NT2/D1 (cell line): ENCODE data around the gene IL4R.

Experiments
- DNase-seq: peaks from one replicate; pipeline ENCODE4 v3.0.0-alpha.2; 2011; ENCODE audit warnings: low read depth, low spot score
- H3K27me3 ChIP-seq: 2 replicates; pipeline ENCODE4 v1.6.0; 2011; ENCODE audit warnings: mild to moderate bottlenecking; ENCODE audit not compliant: insufficient read length, insufficient read depth
- H3K36me3 ChIP-seq: 2 replicates; pipeline ENCODE4 v1.6.1; 2011; ENCODE audit warnings: mild to moderate bottlenecking, low read length, mixed read lengths; ENCODE audit not compliant: insufficient read depth, insufficient read length
- H3K4me1 ChIP-seq: 2 replicates; pipeline ENCODE4 v1.5.1; 2011; ENCODE audit not compliant: insufficient read depth, insufficient read length
- H3K4me3 ChIP-seq: 2 replicates; pipeline ENCODE4 v1.5.1; 2011; ENCODE audit warnings: low read depth; ENCODE audit not compliant: insufficient read length
- H3K9ac ChIP-seq: 2 replicates; pipeline ENCODE4 v1.6.0; 2011; ENCODE audit warnings: low read depth; ENCODE audit not compliant: insufficient read length
- H3K9me3 ChIP-seq: 2 replicates; pipeline ENCODE4 v1.5.1; 2011; ENCODE audit warnings: mild to moderate bottlenecking, low read length; ENCODE audit not compliant: insufficient read depth
- SUZ12 ChIP-seq: IDR thresholded peaks from 2 replicates; pipeline ENCODE4 v1.6.1; 2011; ENCODE audit not compliant: insufficient read length, insufficient read depth; ENCODE audit errors: extremely low read depth
- YY1 ChIP-seq: IDR thresholded peaks from 2 replicates; pipeline ENCODE4 v1.6.1; 2011; ENCODE audit not compliant: insufficient read length, insufficient read depth
- ZNF274 ChIP-seq: IDR thresholded peaks from 2 replicates; pipeline ENCODE4 v1.6.1; 2011; ENCODE audit warnings: mild to moderate bottlenecking, low read depth, low read length

The IL4R gene

DNA sequence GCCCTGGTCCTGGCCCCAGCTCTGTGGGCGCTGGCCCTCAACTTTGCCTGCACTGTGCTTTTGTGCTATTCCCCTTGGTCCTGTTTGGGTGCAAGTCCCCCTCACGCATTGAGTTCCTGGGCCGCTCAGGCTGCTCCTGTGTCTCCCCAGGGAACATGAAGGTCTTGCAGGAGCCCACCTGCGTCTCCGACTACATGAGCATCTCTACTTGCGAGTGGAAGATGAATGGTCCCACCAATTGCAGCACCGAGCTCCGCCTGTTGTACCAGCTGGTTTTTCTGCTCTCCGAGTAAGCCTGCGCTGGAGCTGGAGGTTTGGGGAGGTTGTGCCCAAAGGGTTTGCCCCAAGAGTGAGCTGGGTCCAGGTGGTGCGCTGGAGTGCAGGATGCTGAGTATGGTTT lies 28.2 kb downstream of the IL4R start:
- Histone ChIP-seq H3K27me3 (no peaks in the 10 kb centered on the region), H3K4me1 (peaks cover 2% of the 10 kb centered on the region), H3K36me3 (peaks cover 62% of the 10 kb centered on the region), H3K9me3 (no peaks in the 10 kb centered on the region), H3K4me3 (no peak overlapping the region), H3K9ac (no peak overlapping the region)
- no peak for TF ChIP-seq YY1
- TF ChIP-seq SUZ12 = no peak
- TF ChIP-seq ZNF274 = no peak
- no peak for DNase-seq

DNA sequence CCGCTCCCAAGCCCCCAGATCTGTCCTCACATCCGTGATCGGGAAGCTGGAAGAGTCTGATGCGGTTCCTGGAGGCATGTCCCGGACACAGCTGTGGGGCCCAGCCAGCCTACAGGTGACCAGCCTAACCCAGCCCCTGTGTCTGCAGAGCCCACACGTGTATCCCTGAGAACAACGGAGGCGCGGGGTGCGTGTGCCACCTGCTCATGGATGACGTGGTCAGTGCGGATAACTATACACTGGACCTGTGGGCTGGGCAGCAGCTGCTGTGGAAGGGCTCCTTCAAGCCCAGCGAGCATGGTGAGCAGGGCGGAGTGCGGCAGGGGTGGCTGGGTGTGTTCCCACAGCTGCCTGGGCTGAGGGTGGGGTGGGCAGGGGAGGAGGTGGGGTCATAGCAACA lies 30.9 kb downstream of the IL4R start:
- TF ChIP-seq YY1 (no peak), ZNF274 (no peak), SUZ12 (no peak)
- Histone ChIP-seq H3K4me3 (no peak overlapping the region), H3K9ac (no peak overlapping the region), H3K36me3 (peaks cover 75% of the 10 kb centered on the region), H3K4me1 (peaks cover 2% of the 10 kb centered on the region), H3K9me3 (no peaks in the 10 kb centered on the region), H3K27me3 (no peaks in the 10 kb centered on the region)
- no peak for DNase-seq

- peaks cover under 1% of the 10 kb centered on the region for H3K4me1 ChIP-seq
- TF ChIP-seq YY1 (no peak), SUZ12 (no peak), ZNF274 (no peak)
- H3K9me3 ChIP-seq = no peaks in the 10 kb centered on the region
- no peak overlapping the region for H3K9ac ChIP-seq
- H3K4me3 ChIP-seq = no peak overlapping the region
- peaks cover 72% of the 10 kb centered on the region for H3K36me3 ChIP-seq
- H3K27me3 ChIP-seq = no peaks in the 10 kb centered on the region
- DNase-seq = no peak
These were observed 31.4 kb downstream of the IL4R start for GRCh38 chr16:27345201-27345600.

DNA sequence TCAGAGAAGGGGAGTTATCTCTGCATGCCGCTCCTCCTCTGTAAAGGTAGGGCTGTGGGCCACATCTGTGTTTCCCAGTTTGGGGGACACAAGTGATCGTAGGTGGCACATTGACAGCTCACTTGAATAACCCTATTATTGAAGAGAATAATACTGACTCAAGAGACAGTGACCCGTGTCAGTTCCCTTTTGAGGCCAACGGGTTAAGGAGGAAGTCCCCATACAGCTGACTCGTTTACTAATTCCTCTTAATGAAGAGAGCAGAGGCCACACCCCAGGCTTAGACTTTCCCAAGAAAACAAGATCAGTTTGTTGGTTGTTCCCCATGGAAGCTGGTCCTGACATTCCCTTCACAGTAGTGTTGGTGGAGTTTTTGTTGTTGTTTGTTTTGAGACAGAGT lies 33.0 kb downstream of the IL4R start:
- Histone ChIP-seq H3K4me3 (no peak overlapping the region), H3K27me3 (no peaks in the 10 kb centered on the region), H3K9me3 (no peaks in the 10 kb centered on the region), H3K36me3 (peaks cover 57% of the 10 kb centered on the region), H3K9ac (no peak overlapping the region), H3K4me1 (no peaks in the 10 kb centered on the region)
- TF ChIP-seq YY1 = no peak
- no peak for TF ChIP-seq SUZ12
- TF ChIP-seq ZNF274 = no peak
- no peak for DNase-seq

GRCh38 chr16:27347930-27348685 lies 34.3 kb downstream of the IL4R start:
- no peak overlapping the region for H3K4me3 ChIP-seq
- no peak for DNase-seq
- TF ChIP-seq YY1 = no peak
- TF ChIP-seq ZNF274 = no peak
- TF ChIP-seq SUZ12 = no peak

GRCh38 chr16:27349276-27349675 lies 35.5 kb downstream of the IL4R start:
- H3K4me3 ChIP-seq = no peak overlapping the region
- H3K9ac ChIP-seq = no peak overlapping the region
- peaks cover 3% of the 10 kb centered on the region; the same call in 1 of the 2 replicates for H3K9me3 ChIP-seq
- H3K27me3 ChIP-seq = no peaks in the 10 kb centered on the region
- TF ChIP-seq SUZ12 (no peak), ZNF274 (no peak), YY1 (no peak)
- H3K4me1 ChIP-seq = no peaks in the 10 kb centered on the region
- no peak for DNase-seq
- H3K36me3 ChIP-seq = peaks cover 65% of the 10 kb centered on the region

More at GRCh38 chr16:27347930-27348685, 34.3 kb downstream of the IL4R start:
- Histone ChIP-seq H3K36me3 (peaks cover 59% of the 10 kb centered on the region), H3K27me3 (no peaks in the 10 kb centered on the region), H3K4me1 (no peaks in the 10 kb centered on the region), H3K9me3 (no peaks in the 10 kb centered on the region), H3K9ac (no peak overlapping the region)

- Histone ChIP-seq H3K4me3 (no peak overlapping the region), H3K9me3 (peaks cover 3% of the 10 kb centered on the region; the same call in 1 of the 2 replicates), H3K27me3 (no peaks in the 10 kb centered on the region), H3K4me1 (no peaks in the 10 kb centered on the region), H3K36me3 (peaks cover 65% of the 10 kb centered on the region), H3K9ac (no peak overlapping the region)
- no peak for DNase-seq
- no peak for TF ChIP-seq SUZ12
- no peak for TF ChIP-seq ZNF274
- TF ChIP-seq YY1 = no peak
These were observed 36.2 kb downstream of the IL4R start for GRCh38 chr16:27350006-27350405.
